ENCODE data around the gene C1QC.

Gene C1QC

DNA sequence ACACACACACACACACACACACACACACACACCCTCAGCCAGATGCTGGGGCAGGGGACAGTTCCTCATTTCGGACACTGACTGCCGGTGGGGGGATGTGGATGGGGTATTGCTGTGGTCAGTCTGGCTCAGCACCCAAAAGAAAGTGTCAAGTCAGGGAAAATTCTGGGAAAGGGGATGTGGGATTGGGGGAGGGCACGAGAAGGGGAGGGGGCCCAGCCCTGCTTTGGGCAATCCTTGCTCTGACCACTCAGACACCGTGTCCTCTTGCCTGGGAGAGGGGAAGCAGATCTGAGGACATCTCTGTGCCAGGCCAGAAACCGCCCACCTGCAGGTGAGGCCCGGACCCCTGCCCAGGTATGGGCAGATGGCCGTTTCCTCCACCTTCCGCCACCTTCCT lies at the start of gene C1QC:
C1QC (plus strand) TSS at position 253 of the 400 bp plus-strand sequence. CDS start 391 bp downstream, outside the sequence.
- TF ChIP-seq JUND (IDR thresholded peaks at IDR 0.05; ENCODE audit: low read depth): no peak
- DNase-seq (ENCODE audit: low read depth in 1 of 2, low spot score in 1 of 2): no peak
- in situ Hi-C loops (cut with HindIII; ENCODE audit: low pct_unique_long_range_greater_than_20kb, low sequenced_read_pairs): no loop called here

DNA sequence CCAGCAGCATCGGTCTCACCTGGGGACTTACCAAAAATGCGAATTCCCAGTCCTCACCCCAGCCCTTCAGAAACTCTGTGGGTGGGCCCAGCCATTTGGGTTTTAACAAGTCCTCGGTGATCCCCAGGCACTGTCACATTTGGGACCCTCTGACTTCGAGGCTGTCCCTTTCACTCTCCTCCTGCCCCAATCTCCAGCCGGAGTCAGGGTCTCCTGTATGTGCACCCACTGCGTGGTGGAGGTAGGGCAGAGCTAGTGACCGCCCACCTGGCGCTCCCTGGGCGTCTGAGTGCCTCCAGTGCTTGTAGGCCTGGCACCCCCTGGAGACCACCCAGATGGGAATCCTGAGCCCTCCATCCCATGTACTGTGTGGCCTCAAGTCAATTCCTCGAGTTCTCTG lies 49.0 kb upstream of the C1QC start:
- in situ Hi-C loops (cut with HindIII; ENCODE audit: low pct_unique_long_range_greater_than_20kb, low sequenced_read_pairs): no loop called here
- no peak for TF ChIP-seq JUND (IDR thresholded peaks at IDR 0.05; ENCODE audit: low read depth)
- no peak for DNase-seq (ENCODE audit: low read depth in 1 of 2, low spot score in 1 of 2)

DNA sequence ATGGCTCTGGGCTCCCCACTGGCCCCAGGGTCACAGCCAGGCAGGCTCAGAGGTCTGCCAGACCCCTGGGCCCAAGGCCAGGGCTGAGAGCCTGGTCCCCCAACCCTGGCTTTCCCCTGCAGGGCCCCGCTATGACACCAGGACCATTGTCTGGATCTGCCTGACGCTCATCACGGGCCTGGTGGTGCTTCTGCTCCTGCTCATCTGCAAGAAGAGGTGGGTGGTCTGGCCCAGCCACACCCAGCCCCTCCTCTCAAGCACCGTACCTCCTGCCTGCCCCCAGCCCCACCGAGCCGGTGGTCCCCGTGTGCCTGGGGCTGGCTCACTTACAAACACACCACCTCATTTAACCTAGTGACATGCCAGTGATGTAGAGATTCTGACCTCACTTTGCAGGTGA lies 48.3 kb upstream of the C1QC start:
- in situ Hi-C loops (cut with HindIII; ENCODE audit: low pct_unique_long_range_greater_than_20kb, low sequenced_read_pairs): no loop called here
- TF ChIP-seq JUND (IDR thresholded peaks at IDR 0.05; ENCODE audit: low read depth): no peak

DNA sequence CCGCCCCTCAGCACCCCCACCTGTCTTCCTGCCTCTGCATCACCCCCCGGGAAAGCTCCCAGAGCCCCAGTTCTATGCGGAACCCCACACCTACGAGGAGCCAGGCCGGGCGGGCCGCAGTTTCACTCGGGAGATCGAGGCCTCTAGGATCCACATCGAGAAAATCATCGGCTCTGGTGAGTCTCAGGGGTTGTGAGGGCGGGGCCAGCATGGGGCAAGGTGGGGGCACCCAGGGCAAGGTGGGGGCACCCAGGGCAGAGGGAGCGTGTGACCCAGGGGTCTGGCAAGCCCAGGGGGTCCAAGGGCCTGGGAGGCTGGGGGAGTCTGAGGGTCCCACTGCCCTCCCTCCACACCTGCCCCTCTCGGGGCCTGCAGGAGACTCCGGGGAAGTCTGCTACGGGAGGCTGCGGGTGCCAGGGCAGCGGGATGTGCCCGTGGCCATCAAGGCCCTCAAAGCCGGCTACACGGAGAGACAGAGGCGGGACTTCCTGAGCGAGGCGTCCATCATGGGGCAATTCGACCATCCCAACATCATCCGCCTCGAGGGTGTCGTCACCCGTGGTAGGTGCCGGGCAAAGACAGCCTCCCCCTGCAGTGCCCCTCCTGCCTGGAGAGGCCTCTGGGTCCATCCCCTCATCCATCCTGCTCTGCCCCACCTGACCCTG lies 46.0 kb upstream of the C1QC start:
- TF ChIP-seq JUND (IDR thresholded peaks at IDR 0.05; ENCODE audit: low read depth): no peak
- DNase-seq (ENCODE audit: low read depth in 1 of 2, low spot score in 1 of 2): no peak
- in situ Hi-C loops (cut with HindIII; ENCODE audit: low pct_unique_long_range_greater_than_20kb, low sequenced_read_pairs): no loop called here

More for the DNA sequence above, 48.3 kb upstream of the C1QC start:
- DNase-seq (ENCODE audit: low read depth in 1 of 2, low spot score in 1 of 2): no peak

DNA sequence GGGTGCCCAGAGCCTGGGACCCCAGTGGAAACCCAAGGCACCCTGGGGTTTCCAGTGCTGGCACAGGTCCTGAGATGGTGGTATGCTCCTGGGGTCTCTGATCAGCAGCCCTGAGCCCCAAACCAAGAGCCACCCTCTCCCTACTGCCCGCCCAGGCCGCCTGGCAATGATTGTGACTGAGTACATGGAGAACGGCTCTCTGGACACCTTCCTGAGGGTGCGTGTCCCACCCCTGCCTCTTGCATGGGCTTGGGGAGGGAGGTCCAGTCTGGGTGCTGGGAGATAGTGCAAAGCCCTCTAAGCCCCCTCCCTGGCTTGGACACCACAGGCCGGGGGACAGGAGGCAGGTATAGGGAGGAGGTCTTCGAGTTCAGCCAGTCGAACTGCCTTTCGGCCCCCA lies 45.4 kb upstream of the C1QC start:
- TF ChIP-seq JUND (IDR thresholded peaks at IDR 0.05; ENCODE audit: low read depth): no peak
- in situ Hi-C loops (cut with HindIII; ENCODE audit: low pct_unique_long_range_greater_than_20kb, low sequenced_read_pairs): no loop called here
- no peak for DNase-seq (ENCODE audit: low read depth in 1 of 2, low spot score in 1 of 2)

DNA sequence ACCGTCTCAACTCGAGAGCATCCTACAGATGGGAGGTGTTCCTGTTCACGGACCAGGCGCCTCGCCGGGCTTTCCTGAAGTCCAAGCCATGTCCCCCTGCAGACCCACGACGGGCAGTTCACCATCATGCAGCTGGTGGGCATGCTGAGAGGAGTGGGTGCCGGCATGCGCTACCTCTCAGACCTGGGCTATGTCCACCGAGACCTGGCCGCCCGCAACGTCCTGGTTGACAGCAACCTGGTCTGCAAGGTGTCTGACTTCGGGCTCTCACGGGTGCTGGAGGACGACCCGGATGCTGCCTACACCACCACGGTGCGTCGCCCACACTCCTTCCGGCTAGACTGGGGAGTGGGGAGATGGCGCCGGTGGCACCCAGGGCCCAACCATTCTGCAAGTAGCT lies 44.7 kb upstream of the C1QC start:
- no peak for DNase-seq (ENCODE audit: low read depth in 1 of 2, low spot score in 1 of 2)
- no peak for TF ChIP-seq JUND (IDR thresholded peaks at IDR 0.05; ENCODE audit: low read depth)
- in situ Hi-C loops (cut with HindIII; ENCODE audit: low pct_unique_long_range_greater_than_20kb, low sequenced_read_pairs): no loop called here

DNA sequence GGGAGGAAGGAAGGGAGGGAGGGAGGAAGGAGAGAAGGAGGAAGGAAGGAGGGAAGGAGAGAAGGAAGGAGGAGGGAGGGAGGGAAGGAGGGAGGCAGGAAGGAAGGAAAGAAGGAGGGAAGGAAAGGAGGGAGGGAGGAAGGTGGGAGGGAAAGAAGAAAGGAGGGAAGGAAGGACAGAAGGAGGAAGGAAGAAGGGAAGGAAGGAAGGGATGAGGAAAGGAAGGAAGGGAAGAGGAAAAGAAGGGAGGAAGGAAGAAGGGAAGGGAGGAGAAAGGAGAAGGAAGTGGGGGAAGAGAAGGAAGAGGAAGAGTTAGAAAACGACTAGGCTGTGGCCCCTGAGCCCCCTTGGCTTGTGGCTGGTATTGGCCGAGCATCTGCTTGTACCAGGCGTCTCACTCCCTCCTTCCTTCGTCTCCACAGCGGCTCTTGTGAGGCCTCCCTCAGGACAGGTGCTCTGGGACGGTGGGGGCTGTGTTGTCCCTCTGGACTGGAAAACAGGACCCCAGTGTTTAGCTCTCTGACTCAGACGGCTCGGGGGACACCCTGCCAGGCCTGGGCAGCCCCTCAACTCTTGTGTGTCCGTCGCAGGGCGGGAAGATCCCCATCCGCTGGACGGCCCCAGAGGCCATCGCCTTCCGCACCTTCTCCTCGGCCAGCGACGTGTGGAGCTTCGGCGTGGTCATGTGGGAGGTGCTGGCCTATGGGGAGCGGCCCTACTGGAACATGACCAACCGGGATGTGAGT lies 43.2 kb upstream of the C1QC start:
- in situ Hi-C loops (cut with HindIII; ENCODE audit: low pct_unique_long_range_greater_than_20kb, low sequenced_read_pairs): no loop called here
- TF ChIP-seq JUND (IDR thresholded peaks at IDR 0.05; ENCODE audit: low read depth): no peak
- DNase-seq (ENCODE audit: low read depth in 1 of 2, low spot score in 1 of 2): peak; percentile 52 to 57

DNA sequence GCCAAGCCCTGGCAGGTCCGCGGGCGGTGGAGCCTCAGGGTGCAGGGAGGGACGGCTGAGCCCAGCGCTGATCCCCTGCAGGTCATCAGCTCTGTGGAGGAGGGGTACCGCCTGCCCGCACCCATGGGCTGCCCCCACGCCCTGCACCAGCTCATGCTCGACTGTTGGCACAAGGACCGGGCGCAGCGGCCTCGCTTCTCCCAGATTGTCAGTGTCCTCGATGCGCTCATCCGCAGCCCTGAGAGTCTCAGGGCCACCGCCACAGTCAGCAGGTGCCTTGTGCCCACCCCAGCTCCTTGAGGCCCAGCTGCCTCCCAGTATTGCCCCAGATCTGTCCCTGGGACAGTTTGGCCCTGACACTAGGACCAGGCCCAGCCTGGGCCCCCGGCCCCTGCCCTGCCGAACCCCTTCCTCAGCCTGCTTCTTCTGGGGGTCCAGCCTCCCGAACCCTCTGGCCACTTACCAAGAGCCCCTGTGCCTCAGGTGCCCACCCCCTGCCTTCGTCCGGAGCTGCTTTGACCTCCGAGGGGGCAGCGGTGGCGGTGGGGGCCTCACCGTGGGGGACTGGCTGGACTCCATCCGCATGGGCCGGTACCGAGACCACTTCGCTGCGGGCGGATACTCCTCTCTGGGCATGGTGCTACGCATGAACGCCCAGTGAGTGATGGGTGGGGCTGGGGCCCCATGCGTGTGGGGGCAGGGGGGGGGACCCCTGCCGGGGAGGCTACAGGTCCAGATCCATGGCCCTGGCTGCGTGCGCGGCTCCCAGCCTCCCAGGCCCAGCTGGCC lies 42.4 kb upstream of the C1QC start:
- no peak for DNase-seq (ENCODE audit: low read depth in 1 of 2, low spot score in 1 of 2)
- no peak for TF ChIP-seq JUND (IDR thresholded peaks at IDR 0.05; ENCODE audit: low read depth)
- in situ Hi-C loops (cut with HindIII; ENCODE audit: low pct_unique_long_range_greater_than_20kb, low sequenced_read_pairs): no loop called here

DNA sequence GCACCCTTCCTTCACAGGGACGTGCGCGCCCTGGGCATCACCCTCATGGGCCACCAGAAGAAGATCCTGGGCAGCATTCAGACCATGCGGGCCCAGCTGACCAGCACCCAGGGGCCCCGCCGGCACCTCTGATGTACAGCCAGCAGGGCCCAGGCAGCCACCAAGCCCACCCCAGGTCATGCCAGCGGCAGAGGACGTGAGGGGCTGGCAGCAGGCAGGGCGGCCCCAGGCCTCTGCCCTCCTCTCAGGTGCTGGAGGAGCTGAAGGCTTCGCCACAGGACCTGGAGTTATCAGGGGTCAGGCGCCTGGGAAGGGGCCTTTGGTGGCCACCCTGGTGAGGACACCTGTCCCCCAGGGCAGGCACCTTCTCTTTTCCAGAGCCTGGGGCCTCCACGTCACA lies 41.8 kb upstream of the C1QC start:
- DNase-seq (ENCODE audit: low read depth in 1 of 2, low spot score in 1 of 2): no peak
- in situ Hi-C loops (cut with HindIII; ENCODE audit: low pct_unique_long_range_greater_than_20kb, low sequenced_read_pairs): no loop called here
- no peak for TF ChIP-seq JUND (IDR thresholded peaks at IDR 0.05; ENCODE audit: low read depth)

DNA sequence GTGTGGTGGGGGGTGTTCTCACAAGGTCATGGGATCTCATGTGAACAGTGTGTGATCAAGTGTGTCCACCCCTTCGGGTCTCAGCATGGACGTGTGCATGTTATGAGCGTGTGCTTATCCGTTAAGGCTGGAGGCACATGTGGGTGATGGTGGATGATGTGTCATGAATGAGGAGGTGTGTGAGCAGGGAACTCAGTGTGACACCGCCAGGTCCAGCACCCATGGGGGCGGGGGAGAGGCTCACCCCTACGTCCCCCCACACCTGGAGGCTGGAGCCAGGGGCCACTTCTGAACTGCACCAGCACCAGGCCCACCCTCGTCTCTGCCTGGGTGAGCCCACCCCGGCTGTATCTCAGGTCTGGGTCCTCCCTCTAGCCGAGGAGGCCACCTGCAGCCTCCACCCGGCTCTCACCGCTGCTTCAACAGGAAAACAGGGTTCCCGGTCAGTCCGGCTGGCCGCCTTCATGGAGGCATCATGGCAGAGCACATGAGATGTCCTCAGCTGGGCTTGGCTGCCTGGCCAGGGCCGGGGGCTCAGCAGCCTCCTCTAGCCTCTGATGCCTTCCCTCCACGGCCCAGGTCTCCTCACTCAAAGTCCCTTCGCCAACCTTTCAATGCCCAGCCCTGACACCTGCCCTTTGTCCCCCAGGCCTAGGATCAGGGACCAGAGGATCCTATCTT lies 41.2 kb upstream of the C1QC start:
- DNase-seq (ENCODE audit: low read depth in 1 of 2, low spot score in 1 of 2): no peak
- in situ Hi-C loops (cut with HindIII; ENCODE audit: low pct_unique_long_range_greater_than_20kb, low sequenced_read_pairs): no loop called here
- TF ChIP-seq JUND (IDR thresholded peaks at IDR 0.05; ENCODE audit: low read depth): no peak

DNA sequence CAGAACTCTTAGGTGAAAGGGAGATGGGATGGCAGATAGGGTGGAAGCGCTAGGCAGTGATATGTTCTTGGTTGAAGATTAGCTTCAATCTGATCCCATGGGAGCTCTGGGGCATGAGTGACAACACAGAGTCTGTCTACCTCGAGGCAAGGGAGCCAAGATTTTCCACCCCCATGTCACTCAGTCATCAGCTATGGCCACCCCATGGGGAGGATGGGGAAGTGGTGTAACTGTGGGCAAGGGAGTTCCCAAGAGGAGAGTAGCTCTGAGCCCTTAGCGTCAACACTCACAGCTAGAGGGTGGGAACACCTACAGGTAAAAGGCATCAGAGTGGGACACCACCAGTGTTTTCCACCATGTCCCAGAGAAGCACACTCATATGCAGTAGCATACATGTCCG lies 37.3 kb upstream of the C1QC start:
- no peak for TF ChIP-seq JUND (IDR thresholded peaks at IDR 0.05; ENCODE audit: low read depth)
- DNase-seq (ENCODE audit: low read depth in 1 of 2, low spot score in 1 of 2): no peak
- in situ Hi-C loops (cut with HindIII; ENCODE audit: low pct_unique_long_range_greater_than_20kb, low sequenced_read_pairs): no loop called here

DNA sequence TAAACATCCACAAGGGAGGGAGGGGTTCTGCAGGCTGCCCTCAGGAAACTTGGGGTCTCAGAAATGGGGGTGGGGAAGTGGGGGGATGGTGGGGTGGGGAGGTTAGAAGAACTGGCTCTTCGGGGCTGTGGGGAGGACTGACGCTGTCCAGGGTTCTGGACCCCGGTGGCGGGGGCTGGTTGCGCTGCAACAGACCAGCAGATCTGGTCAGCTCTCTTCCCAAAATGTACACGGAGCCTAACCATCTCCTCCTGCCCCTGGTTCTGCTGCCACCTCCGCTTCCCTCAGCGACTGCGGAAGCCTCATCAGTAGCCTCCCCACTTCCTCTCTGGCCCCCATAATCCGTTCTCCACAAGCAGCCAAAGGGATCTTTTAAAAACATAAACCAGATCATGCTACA lies 36.3 kb upstream of the C1QC start:
- in situ Hi-C loops (cut with HindIII; ENCODE audit: low pct_unique_long_range_greater_than_20kb, low sequenced_read_pairs): no loop called here
- no peak for TF ChIP-seq JUND (IDR thresholded peaks at IDR 0.05; ENCODE audit: low read depth)
- peak; percentile 17 to 34 for DNase-seq (ENCODE audit: low read depth in 1 of 2, low spot score in 1 of 2)
